Chondrocyte (in vitro differentiated cells): ENCODE results near the gene MAN1B1. TPM values are rescaled to one million over a fixed set of nuclear protein-coding genes. Genes with fewer than 3 reads are reported as not detected.

ENCODE experiments used
- DNase-seq: peaks from one replicate; pipeline ENCODE4 v3.0.0; 2021; ENCODE audit warnings: mixed read lengths, low spot score
- H3K27ac Mint-ChIP-seq: one replicate; pipeline ENCODE4 v1.8.0; 2021; ENCODE audit warnings: mild to moderate bottlenecking, moderate library complexity, mixed read lengths; ENCODE audit not compliant: unreplicated experiment
- H3K27me3 Mint-ChIP-seq: 2 replicates; pipeline ENCODE4 v1.8.0; 2021; ENCODE audit warnings: low read depth, mixed read lengths
- H3K36me3 Mint-ChIP-seq: 2 replicates; pipeline ENCODE4 v1.8.0; 2021; ENCODE audit warnings: low read depth, mixed read lengths
- H3K4me1 Mint-ChIP-seq: 2 replicates; pipeline ENCODE4 v1.8.0; 2021; ENCODE audit warnings: low read depth, mild to moderate bottlenecking, mixed read lengths
- H3K4me3 Mint-ChIP-seq: one replicate; pipeline ENCODE4 v1.8.0; 2021; ENCODE audit warnings: mild to moderate bottlenecking, moderate library complexity, mixed read lengths; ENCODE audit not compliant: unreplicated experiment
- H3K9me3 Mint-ChIP-seq: 2 replicates; pipeline ENCODE4 v1.8.0; 2021; ENCODE audit warnings: low read depth, mixed read lengths
- CTCF ChIP-seq: fragments of 200-600 bp; sonication (generic); IDR thresholded peaks from 2 replicates; pipeline ENCODE4 v1.5.0; 2021; ENCODE audit warnings: antibody characterized with exemption, mild to moderate bottlenecking, moderate library complexity
- total RNA-seq: library from RNA; stranded (reverse); gene quantifications from 3 replicates; pipeline ENCODE4 v1.2.1, GENCODE V29; 2021

MAN1B1 gene
- total RNA-seq, 1 donor from 2014 or later, result 117 TPM

- no peak within 1 kb of the TSS for H3K4me3 Mint-ChIP-seq
- no peak for DNase-seq
- no peaks in the 10 kb centered on the region for H3K36me3 Mint-ChIP-seq
- H3K4me1 Mint-ChIP-seq, result peaks cover 9% of the 10 kb centered on the region
- H3K27me3 Mint-ChIP-seq, result peaks cover 11% of the 10 kb centered on the region
- H3K9me3 Mint-ChIP-seq, result no peaks in the 10 kb centered on the region
- H3K27ac Mint-ChIP-seq, result no peak within 1 kb of the TSS
- no peak for TF ChIP-seq CTCF
Measured at GRCh38 chr9:137053944-137054931, 32.5 kb upstream of the MAN1B1 start, which contains the start of gene ENTPD2. Gene ENTPD2, minus strand, starts transcription at chr9:137054061. Its CDS starts 64 bp downstream, at chr9:137053997.

- H3K27me3 Mint-ChIP-seq, result peaks cover 4% of the 10 kb centered on the region
- DNase-seq, result no peak
- TF ChIP-seq CTCF, result no peak
- H3K4me1 Mint-ChIP-seq, result peaks cover 9% of the 10 kb centered on the region
- no peaks in the 10 kb centered on the region for H3K9me3 Mint-ChIP-seq
- H3K27ac Mint-ChIP-seq, result no peak overlapping the region
- no peak overlapping the region for H3K4me3 Mint-ChIP-seq
- H3K36me3 Mint-ChIP-seq, result no peaks in the 10 kb centered on the region
Measured at GRCh38 chr9:137054932-137055384, 31.8 kb upstream of the MAN1B1 start.

- Mint-ChIP-seq H3K9me3 (no peaks in the 10 kb centered on the region), H3K36me3 (no peaks in the 10 kb centered on the region), H3K4me3 (no peak overlapping the region), H3K4me1 (peaks cover 9% of the 10 kb centered on the region), H3K27me3 (peaks cover 4% of the 10 kb centered on the region), H3K27ac (no peak overlapping the region)
- no peak for TF ChIP-seq CTCF
- no peak for DNase-seq
Measured at GRCh38 chr9:137055385-137056364, 31.1 kb upstream of the MAN1B1 start.

GRCh38 chr9:137056739-137057415 lies 29.9 kb upstream of the MAN1B1 start:
- Mint-ChIP-seq H3K4me1 (peaks cover 9% of the 10 kb centered on the region), H3K27ac (no peak overlapping the region), H3K9me3 (no peaks in the 10 kb centered on the region), H3K27me3 (peaks cover 4% of the 10 kb centered on the region), H3K4me3 (no peak overlapping the region), H3K36me3 (no peaks in the 10 kb centered on the region)
- no peak for DNase-seq
- no peak for TF ChIP-seq CTCF
